Stimulated activated CD8-positive, alpha-beta memory T cell treated with anti-CD3 and anti-CD28 coated beads, Interleukin-15, amount 100 ng/mL, for 4 hours (primary cell): Measurements from ENCODE around the gene ATP5PD.
"Not testable (repeated sequence)": the region's sequence is repeated elsewhere in the genome, so short reads cannot be mapped to it uniquely, and the experiment has no call there.

ENCODE experiments used
- DNase-seq, 2 donors: peaks; one replicate each; pipeline ENCODE4 v3.0.0-alpha.2; 2020; ENCODE audit warnings: low read depth in 2 of 2

ATP5PD gene

GRCh38 chr17:75051941-75052340 is 5.2 kb upstream of the ATP5PD start:
- no peak for DNase-seq

- no peak for DNase-seq
These were observed 2.9 kb upstream of the ATP5PD start for GRCh38 chr17:75049706-75050105.

GRCh38 chr17:75049057-75049456 is 2.3 kb upstream of the ATP5PD start:
- no peak for DNase-seq

- DNase-seq: no peak
These were observed 1.6 kb upstream of the ATP5PD start for GRCh38 chr17:75048249-75048878.

- DNase-seq: no peak
These were observed 779 bp upstream of the ATP5PD start for GRCh38 chr17:75047398-75048098.

- DNase-seq: not testable (repeated sequence)
These were observed 793 bp downstream of the ATP5PD start for GRCh38 chr17:75045946-75046406.

GRCh38 chr17:75044716-75045115 is 2.1 kb downstream of the ATP5PD start:
- no peak for DNase-seq

- DNase-seq: not testable (repeated sequence)
These were observed 3.0 kb downstream of the ATP5PD start for GRCh38 chr17:75043789-75044188.

- no peak for DNase-seq
These were observed 5.0 kb downstream of the ATP5PD start for GRCh38 chr17:75041656-75042280.

- DNase-seq: no peak
These were observed 7.5 kb downstream of the ATP5PD start for GRCh38 chr17:75039238-75039637.

GRCh38 chr17:75036643-75037268 is 10.0 kb downstream of the ATP5PD start:
- DNase-seq: peak; percentile 46 to 71

GRCh38 chr17:75034236-75034908 is 12.4 kb downstream of the ATP5PD start:
- DNase-seq: peak; percentile 57 to 67

- DNase-seq: peak; percentile 59 to 68
These were observed 13.2 kb downstream of the ATP5PD start for GRCh38 chr17:75033346-75034235.

GRCh38 chr17:75032720-75033280 is 14.0 kb downstream of the ATP5PD start:
- DNase-seq: no peak

- DNase-seq: no peak
These were observed 14.6 kb downstream of the ATP5PD start for GRCh38 chr17:75031972-75032719.

GRCh38 chr17:75030161-75030560 is 16.6 kb downstream of the ATP5PD start:
- no peak for DNase-seq

GRCh38 chr17:75026650-75027049 is 20.1 kb downstream of the ATP5PD start:
- not testable (repeated sequence) for DNase-seq

GRCh38 chr17:75025398-75025734 is 21.4 kb downstream of the ATP5PD start:
- DNase-seq: not testable (repeated sequence)

- DNase-seq: no peak
These were observed 21.9 kb downstream of the ATP5PD start for GRCh38 chr17:75024686-75025397.
